HL-60/S4 treated with phorbol 12-myristate 13-acetate at 8.2 ng/mL for 4 days and 3 days (cell line): ENCODE measurements around the gene CTRB1.

Source experiments
- in situ Hi-C: fragments of 300-500 bp; cut with MboI; formaldehyde crosslinking; loops from 2 replicates; pipeline ENCODE4 v1.15.0; 2022; ENCODE audit warnings: low sequenced_read_pairs

Gene CTRB1

DNA sequence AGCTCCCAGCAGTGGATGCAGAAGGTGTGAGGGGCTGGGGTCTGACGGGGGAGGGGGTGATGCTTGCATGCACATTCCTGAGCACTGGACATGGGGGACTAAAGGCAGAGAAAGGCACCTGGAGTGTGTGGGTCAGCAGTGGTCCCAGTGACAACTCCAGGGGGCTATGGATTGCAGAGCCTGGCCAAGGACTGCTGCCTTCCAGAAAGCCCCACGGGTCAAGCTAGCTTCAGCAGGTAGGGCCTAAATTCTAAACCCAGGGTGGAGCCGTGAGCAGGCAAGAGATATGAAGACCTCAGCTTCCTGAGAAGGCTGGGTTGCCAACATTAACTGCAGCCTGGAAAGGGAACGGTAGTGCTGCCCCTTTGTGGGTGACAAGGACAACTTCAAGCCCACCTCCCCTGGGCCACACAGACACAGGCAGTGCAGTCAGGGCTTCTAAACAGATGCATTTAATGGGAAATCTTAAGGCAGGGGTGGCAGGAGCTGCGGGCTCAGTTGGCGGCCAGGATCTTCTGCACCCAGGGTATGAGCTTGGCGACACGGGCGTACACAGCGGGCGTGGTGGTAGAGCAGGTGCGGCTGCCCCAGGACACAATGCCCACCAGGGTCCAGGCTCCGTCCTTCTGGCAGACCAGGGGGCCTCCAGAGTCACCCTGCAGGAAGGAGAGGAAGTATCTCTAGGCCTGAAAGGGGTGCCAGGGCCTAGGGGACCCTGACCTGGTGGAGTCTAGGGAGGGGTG lies 14.9 kb upstream of the CTRB1 start:
- in situ Hi-C loops = loop anchor here (25.0 kb wide), 2 partner anchors 183 to 558 kb away; no protein-coding TSS in a partner anchor

DNA sequence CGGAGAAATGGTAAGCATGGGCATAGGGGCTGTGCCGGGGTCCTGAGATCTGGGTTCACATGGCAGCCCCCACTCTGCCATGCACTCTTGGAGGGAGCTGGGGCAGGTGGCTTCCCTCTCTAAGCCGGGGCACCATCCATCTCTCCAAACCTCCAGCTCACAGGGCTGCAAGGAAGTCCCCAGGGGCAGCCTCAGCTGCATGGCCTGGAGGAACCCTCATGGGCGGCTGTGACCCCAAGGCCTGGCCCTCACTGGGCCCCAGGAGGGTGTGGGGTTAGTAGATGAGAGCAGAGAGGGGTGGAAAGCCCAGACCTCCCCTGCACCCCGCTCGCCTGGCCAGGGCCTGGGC lies 14.4 kb upstream of the CTRB1 start:
- in situ Hi-C loops = loop anchor here (25.0 kb wide), 2 partner anchors 183 to 558 kb away; no protein-coding TSS in a partner anchor

DNA sequence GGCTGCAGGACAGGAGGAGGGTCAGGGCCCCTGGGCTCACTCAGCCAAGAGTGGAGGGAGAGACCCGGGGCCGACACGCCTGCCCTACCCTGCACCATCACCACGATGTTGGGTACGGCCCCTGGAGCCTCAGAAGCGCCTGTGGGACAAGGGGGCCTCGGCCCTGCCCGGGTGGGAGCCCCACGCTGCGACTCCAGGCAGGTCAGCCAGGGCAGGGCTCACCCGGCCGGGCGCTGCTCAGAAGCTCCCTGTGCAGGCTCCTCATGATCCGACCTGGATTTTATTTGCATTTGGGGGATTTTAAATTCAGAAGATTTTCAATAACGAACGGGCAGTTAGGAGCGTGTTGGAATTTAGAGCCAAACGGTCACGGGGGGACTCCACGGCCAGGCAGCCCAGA lies 13.9 kb upstream of the CTRB1 start:
- in situ Hi-C loops = loop anchor here (25.0 kb wide), 2 partner anchors 182 to 557 kb away; no protein-coding TSS in a partner anchor

DNA sequence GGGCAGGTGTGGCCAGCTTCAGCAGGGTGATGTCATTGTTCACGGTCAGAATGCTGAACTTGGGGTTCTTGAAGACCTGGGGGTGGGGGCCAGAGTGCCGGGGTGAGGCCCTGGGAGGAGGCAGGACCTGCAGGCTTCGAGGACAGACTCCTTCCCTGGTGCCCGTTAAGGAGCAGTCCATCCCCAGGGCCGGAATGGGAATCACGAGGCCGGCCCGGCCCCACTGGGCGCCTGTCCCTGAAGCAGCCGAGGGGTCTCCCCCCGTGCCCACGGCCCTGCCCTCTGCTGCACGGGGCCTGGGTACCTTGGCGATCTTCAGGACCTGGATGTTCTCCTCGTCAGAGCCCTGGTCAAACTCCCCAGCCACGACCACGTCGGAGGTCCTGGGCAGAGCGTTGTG lies 13.3 kb upstream of the CTRB1 start:
- in situ Hi-C loops = loop anchor here (25.0 kb wide), 2 partner anchors 182 to 557 kb away; no protein-coding TSS in a partner anchor

DNA sequence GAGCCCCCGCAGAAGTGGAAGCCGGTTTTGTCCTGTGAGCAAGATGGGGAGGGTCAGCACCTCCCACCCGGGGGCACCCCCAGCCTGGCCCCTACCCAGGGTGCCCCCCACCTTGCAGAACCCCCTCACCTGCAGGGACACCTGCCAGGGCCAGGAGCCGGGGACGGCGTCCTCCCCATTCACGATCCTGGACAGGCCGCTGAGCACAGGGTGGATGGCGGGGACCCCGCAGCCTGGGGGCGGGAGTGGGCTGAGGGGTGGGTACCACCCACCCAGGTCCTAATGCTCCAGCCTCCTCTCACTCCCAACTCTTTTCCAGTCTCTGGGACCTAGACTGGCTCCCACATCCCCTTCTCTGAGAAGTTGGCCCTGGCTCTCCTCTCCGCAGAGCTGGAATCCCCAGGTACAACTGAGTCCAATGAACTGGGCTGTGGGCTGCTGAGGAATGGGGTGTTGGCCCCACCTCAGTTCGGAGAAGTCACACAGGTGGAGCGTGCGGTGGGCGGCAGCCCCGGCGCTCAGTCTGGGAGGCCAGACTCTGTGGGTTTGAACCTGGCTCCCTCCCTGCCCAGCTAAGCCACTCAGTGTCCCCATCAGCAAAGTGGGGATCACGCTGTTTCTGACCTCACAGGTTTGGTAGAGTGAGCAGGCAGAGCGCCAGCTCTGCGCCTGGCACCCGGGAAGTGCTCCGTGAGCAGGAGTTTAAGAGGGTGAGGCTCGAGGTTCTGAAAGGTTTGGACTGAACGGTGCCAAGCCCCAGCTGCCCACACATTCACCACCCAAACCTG lies 12.6 kb upstream of the CTRB1 start:
- in situ Hi-C loops = loop anchor here (25.0 kb wide), 2 partner anchors 181 to 556 kb away; no protein-coding TSS in a partner anchor

DNA sequence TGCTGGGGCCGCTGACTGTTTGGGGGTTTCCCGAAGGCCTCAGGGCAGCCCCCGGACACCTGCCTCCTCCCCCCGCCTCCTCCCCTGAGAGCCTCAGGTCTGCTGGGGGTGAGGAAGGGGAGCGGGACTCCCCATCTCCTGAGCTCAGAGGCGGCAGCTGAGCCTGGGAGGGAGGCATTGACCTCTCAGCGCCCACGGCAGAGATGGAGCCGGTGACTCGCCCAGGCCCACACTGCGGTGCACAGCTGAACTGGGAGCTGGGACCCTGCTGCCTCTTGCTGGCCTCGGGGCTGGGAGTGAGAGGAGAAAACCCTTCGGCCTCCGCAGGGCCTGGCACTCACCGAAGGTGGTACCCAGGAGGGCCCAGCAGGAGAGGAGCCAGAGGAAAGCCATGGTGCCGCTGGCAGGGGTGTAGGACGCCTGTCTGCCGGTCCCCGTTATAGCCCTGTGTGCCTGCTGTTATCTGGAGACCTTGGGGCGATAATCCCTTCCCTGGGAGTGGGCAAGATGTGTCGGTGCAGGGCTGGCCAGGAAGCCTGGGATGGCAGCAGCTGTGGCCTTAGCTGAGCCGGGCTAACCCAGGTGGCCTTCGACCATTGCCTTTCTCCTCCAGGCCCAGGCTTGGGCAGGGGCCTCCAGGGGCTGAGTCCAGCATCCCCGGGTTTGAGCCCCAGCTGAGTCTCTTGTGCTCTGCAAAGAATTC lies 11.9 kb upstream of the CTRB1 start, which contains the start of gene CTRB2:
Gene CTRB2 (minus strand): TSS at position 413 of the 703 bp plus-strand sequence. CDS start 20 bp downstream, at position 393.
- in situ Hi-C loops = loop anchor here (25.0 kb wide), 2 partner anchors 180 to 555 kb away; no protein-coding TSS in a partner anchor

DNA sequence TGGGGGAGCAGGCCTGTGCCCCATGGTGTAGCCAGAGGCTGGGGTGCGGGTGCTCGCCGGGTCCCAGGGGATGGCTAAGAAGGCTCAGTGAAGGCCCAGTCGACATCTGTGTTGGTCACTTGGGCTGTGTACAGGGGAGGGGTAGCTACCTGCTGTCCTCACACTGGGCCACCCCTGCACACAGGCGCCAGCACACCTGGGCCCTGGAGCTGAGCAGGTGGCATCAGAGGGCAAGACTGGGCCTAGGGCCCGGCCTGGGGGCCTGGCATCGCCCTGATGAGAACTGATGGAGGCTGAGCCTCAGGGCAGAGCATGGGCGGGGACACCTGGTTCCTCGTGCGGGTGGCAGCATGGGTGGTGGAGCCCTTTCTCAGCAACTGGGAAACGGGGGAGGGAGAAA lies 11.0 kb upstream of the CTRB1 start:
- in situ Hi-C loops = loop anchor here (25.0 kb wide), 2 partner anchors 179 to 554 kb away; no protein-coding TSS in a partner anchor

DNA sequence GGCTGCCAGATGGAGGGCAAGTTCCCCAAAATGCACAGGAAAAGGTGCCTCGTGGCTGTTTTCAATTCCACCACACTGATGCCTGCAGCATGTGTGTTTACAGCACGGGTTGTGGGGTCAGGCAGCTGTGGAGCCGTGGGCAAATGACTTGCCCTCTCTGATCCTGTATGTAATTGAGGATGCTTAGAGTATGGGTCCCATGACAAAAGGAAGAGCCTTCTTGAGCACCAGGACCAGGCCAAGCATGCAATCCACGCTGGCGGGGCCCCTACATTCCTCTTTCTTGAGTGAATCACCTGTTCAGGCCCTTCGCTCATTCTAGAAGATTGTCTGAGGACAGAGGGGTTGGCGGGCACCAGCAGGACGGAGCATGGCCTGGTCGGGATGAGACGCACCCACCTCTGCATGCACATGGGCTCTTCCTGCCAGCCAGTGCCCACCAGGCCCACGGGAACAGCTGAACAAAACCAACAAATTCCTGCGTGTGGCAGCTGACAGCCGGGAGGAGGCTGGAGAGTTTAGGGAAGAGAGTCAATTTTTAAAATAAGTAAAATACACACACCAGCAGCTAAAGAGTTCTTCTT lies 10.5 kb upstream of the CTRB1 start:
- in situ Hi-C loops = loop anchor here (25.0 kb wide), 2 partner anchors 179 to 554 kb away; no protein-coding TSS in a partner anchor

DNA sequence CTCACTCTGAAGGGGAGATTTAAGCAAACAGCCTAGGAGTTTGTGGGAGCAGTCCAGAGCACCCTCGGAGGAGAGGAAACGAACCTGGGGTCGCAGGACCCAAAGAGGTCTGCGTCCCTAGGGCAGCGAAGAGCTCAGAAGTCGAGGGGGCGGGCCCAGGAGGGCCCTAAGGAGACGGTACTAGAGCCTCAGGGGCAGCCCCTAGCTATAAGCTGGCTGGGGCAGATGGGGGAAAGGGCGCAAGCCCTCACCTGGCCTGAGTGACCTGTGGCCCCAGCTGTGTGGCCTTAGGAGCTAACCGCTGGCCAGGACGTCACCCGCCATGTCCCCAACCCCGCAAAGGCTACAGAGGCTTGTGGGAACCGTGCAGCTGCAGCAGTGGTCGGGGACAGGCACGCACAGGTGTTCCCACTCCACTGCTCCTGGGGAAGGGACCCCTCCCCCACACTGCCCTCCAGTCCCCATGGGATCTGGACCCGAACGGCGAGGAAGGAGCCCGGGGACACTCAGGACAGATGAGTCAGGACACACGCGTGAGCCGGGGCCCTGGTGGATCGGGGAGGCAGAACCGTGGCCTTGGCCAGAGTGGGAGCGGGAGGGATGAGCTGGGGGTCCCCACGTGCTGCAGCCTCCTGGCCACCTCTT lies 9.8 kb upstream of the CTRB1 start:
- in situ Hi-C loops = loop anchor here (25.0 kb wide), 2 partner anchors 178 to 553 kb away; no protein-coding TSS in a partner anchor

DNA sequence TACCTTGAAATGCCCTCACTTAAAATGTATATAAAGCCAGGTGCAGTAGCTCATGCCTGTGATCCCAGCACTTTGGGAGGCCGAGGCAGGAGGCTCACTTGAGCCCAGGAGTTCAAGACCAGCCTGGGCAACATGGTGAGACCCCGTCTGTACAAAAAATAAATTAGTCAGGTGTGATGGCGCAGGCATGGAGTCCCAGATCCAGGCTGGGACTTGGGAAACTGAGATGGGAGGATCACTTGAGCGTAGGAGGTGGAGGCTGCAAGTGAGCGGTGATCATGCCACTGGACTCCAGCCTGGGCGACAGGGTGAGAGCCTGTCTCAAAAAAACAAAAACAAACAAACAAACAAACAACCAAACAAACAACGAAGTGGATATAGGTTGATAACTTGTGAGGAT lies 9.3 kb upstream of the CTRB1 start:
- in situ Hi-C loops = loop anchor here (25.0 kb wide), 2 partner anchors 178 to 553 kb away; no protein-coding TSS in a partner anchor

DNA sequence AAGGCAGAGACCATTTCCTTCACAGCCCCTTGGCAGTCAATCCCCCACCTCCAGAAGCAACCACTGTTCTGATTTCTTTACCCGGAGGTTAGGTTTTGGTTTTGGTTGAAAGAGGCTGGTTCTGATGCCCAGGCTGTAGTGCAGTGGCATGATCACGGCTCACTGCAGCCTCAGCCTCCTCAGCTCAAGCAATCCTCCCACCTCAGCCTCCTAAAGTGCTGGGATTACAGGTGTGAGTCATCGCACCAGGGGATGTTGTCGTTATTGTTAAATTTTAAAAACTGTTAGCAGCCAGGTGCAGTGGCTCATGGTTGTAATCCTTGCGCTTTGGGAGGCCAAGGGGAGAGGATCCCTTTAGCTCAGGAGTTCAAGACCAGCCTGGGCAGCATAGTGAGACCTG lies 8.8 kb upstream of the CTRB1 start:
- in situ Hi-C loops = loop anchor here (25.0 kb wide), 2 partner anchors 177 to 552 kb away; no protein-coding TSS in a partner anchor

DNA sequence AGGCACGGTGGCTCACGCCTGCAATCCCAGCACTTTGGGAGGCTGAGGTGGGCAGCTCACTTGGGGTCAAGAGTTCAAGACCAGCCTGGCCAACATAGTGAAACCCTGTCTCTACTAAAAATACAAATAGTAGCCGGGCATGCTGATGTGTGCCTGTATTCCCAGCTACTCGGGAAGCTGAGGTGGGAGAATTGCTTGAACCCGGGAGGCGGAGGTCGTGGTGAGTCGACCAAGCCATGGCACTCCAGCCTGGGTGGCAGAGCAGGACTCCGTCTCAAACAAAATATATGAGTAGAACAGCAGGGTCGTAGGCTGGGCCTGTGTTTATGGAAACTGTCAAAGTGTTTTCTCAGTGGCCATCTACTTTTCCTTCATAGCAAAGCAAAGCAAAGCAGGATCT lies 7.5 kb upstream of the CTRB1 start:
- in situ Hi-C loops = loop anchor here (25.0 kb wide), 2 partner anchors 176 to 551 kb away; no protein-coding TSS in a partner anchor

DNA sequence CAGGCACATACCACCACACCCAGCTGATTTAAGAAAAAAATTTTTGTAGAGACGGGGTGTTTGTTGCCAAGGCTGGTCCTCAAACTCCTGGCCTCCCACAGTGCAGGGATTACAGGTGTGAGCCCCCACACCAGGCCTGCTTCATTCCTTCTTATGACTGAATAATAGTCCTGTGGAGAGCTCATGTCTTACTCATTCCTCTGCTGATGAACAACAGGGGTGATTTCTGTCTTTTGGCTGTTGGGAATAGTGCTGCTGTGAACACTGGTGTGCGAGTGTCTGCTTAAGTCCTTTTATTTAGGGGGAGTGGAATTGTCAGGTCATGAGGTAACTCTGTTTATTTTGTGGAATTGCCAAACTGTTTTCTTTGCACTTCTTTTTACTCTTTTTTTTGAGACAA lies 2.7 kb upstream of the CTRB1 start:
- in situ Hi-C loops = loop anchor here (25.0 kb wide), 2 partner anchors 171 to 546 kb away; no protein-coding TSS in a partner anchor

DNA sequence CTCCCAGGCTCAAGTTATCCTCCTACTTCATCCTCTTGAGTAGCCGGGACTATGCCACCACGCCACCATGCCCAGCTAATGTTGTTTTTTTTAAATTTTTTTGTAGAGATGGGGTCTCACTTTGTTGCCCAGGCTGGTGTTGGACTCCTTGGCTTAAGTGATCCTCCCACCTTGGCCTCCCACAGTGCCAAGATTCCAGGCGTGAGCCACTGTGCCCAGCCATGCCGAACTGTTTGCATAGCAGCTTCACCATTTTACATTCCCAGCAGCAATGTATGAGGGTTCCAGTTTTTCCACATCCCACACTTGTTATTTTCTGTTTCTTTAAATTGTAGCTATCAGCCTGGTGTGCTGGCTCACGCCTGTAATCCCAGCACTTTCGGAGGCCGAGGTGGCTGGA lies 2.2 kb upstream of the CTRB1 start:
- in situ Hi-C loops = loop anchor here (25.0 kb wide), 2 partner anchors 171 to 546 kb away; no protein-coding TSS in a partner anchor

DNA sequence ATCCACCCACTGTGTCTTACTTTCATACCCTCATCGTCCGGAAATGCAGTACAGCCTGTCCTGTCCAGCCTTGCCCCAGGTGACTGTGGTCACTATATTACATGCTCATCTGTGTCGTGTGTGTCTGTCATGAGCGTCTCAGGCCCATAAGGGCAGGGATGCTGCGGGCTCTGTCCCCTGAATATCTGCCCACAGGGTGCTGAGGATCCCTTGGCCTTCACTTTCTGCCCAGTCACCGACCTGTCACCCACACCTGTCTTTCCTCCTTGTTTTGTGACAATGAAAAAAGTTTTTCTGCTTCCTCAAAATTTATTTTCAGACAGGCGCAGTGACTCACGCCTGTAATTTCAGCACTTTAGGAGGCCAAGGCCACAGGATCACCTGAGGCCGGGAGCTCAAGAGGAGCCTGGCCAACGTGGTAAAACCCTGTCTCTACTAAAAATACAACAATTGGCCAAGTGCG lies 1.4 kb upstream of the CTRB1 start:
- in situ Hi-C loops = loop anchor here (25.0 kb wide), 2 partner anchors 170 to 545 kb away; no protein-coding TSS in a partner anchor

DNA sequence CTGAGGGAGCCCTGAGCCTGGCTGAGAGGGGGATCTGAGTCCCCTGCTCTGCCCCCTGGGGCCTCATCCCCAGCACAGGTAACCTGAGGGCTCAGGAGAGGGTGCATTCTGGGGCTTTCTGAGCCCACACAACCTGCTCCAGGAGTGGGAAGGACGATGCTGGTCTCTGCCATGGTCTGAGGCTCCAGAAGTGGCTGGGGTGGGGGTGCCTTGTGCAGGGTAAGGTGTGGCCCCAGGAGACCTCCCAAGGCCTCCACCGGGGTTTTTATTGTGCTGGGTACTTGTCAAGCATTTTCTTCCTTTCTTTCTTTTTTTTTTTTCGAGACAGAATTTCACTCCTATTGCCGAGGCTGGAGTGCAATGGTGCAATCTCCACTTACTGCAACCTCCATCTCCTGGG lies 300 bp downstream of the CTRB1 start:
- in situ Hi-C loops = loop anchor here (25.0 kb wide), 2 partner anchors 168 to 543 kb away; no protein-coding TSS in a partner anchor

DNA sequence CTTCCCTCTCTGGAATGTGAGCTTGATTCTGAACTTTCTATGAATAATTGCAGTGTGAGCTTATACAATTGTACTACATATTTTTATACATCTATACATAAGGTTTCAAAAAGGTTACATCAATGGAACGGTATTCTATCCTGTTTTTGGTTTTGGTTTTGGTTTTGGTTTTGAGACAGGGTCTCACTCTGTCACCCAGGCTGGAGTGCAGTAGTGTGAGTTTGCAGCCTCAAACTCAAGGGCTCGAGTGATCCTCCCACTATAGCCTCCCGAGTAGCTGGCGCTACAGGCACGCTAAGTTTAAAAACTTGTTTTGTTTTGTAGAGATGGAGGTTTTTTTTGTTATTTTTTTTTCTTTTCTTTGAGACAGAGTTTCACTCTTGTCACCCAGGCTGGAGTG lies 1.1 kb downstream of the CTRB1 start:
- in situ Hi-C loops = loop anchor here (25.0 kb wide), 2 partner anchors 167 to 542 kb away; no protein-coding TSS in a partner anchor

DNA sequence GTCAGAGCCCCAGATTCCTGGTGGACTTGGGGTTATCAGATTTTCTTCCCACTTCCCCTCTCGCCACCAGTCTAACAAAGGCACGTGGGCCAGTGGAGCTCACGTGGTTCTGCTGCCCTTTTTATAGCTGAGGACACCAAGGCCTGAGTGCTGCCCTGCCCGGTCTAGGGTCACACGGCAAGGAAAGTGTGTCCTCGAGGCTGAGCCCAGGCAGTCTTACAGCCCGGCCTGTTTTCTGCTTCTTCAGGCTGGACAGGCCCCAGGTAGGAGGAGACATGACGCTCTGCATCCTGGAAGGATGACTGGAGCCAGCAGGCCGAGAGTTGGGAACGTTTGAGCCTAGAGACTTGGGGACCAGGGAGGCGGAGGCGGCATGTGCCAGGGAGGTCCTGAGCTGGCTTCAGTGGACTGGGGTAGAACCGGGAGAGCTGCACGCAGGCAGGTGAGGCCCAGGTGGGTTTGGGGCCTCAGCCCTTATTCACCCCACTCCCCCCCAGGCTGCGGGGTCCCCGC lies 3.5 kb downstream of the CTRB1 start:
- in situ Hi-C loops = loop anchor here (25.0 kb wide), 2 partner anchors 165 to 540 kb away; no protein-coding TSS in a partner anchor

DNA sequence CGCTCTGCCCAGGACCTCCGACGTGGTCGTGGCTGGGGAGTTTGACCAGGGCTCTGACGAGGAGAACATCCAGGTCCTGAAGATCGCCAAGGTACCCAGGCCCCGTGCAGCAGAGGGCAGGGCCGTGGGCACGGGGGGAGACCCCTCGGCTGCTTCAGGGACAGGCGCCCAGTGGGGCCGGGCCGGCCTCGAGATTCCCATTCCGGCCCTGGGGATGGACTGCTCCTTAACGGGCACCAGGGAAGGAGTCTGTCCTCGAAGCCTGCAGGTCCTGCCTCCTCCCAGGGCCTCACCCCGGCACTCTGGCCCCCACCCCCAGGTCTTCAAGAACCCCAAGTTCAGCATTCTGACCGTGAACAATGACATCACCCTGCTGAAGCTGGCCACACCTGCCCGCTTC lies 4.3 kb downstream of the CTRB1 start:
- in situ Hi-C loops = loop anchor here (25.0 kb wide), 2 partner anchors 164 to 539 kb away; no protein-coding TSS in a partner anchor
